Heart left ventricle (tissue), 13 donors: ENCODE data around the gene ANAPC10.

Experiments
- POLR2A ChIP-seq, 2 donors: fragments of 450-650 bp; IDR thresholded peaks; one replicate each; pipeline ENCODE4 v1.6.1; 2017; ENCODE audit warnings: antibody characterized with exemption in 2 of 2, mild to moderate bottlenecking in 2 of 2, moderate library complexity in 2 of 2
- TF ChIP-seq, protein P1 (sequence below), 12 donors: fragments of 200-600 bp; sonication (generic) in 4 of 12; IDR thresholded peaks; one replicate each; pipeline versions ENCODE4 v1.5.0 to v1.8.0; 2018 to 2022; ENCODE audit warnings: antibody characterized with exemption in 12 of 12, mild to moderate bottlenecking in 5 of 12
- donor health status: ischemic (EF 13 %, LVEDD 7.1; RV severe dilation, severe dysfunction).
- donor health status: DM: no; HTN: yes; CAD: no.
- donor health status: DM: no; HTN: no; CAD: no.
- donor health status: ischemic (EF 25% LVEDD 6.9; RV normal size, moderate dysfunction).
- donor health status: ischemic (EF 25% LVEDD 5.7; RV mildly dilated, moderate dysfunction).
- donor health status: ischemic (EF 35%, LVEDD 5.7; RV mildly dilated, moderate dysfunction).
- donor health status: nonischemic (EF 11% LVEDD 7.7; RV severe dilation, severe dysfunction).
- donor health status: DM: yes; HTN: yes; CAD: no.
- donor health status: PGD.
- donor health status: ischemic (EF 29% LVEDD 5.4; RV normal size, mild dysfunction).
- donor health status: nonischemic (EF 23%, LVEDD 6.1; RV moderate dilation, normal function).

DNA sequence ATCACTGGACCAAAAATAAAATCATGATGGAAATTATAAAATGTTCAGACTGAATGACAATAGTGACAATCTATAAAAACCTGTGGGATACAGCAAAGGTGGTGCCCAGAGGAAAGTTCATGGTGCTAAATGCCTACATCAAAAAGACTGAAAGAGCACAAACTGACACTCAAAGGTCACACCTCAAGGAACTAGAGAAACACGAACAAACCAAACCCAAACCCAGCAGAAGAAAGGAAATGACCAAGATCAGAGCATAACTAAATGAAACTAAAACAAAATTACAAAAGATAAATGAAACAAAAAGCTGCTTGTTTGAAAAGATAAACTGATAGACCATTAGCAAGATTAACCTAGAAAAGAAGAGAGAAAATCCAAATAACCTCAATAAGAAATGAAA lies 78.7 kb downstream of the ANAPC10 start:
- TF ChIP-seq, protein P1, sequence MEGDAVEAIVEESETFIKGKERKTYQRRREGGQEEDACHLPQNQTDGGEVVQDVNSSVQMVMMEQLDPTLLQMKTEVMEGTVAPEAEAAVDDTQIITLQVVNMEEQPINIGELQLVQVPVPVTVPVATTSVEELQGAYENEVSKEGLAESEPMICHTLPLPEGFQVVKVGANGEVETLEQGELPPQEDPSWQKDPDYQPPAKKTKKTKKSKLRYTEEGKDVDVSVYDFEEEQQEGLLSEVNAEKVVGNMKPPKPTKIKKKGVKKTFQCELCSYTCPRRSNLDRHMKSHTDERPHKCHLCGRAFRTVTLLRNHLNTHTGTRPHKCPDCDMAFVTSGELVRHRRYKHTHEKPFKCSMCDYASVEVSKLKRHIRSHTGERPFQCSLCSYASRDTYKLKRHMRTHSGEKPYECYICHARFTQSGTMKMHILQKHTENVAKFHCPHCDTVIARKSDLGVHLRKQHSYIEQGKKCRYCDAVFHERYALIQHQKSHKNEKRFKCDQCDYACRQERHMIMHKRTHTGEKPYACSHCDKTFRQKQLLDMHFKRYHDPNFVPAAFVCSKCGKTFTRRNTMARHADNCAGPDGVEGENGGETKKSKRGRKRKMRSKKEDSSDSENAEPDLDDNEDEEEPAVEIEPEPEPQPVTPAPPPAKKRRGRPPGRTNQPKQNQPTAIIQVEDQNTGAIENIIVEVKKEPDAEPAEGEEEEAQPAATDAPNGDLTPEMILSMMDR (IDR thresholded peaks at IDR 0.05), result no peak
- TF ChIP-seq POLR2A (IDR thresholded peaks at IDR 0.05), result no peak
